ENCODE data around the gene TGM6.

The TGM6 gene

DNA sequence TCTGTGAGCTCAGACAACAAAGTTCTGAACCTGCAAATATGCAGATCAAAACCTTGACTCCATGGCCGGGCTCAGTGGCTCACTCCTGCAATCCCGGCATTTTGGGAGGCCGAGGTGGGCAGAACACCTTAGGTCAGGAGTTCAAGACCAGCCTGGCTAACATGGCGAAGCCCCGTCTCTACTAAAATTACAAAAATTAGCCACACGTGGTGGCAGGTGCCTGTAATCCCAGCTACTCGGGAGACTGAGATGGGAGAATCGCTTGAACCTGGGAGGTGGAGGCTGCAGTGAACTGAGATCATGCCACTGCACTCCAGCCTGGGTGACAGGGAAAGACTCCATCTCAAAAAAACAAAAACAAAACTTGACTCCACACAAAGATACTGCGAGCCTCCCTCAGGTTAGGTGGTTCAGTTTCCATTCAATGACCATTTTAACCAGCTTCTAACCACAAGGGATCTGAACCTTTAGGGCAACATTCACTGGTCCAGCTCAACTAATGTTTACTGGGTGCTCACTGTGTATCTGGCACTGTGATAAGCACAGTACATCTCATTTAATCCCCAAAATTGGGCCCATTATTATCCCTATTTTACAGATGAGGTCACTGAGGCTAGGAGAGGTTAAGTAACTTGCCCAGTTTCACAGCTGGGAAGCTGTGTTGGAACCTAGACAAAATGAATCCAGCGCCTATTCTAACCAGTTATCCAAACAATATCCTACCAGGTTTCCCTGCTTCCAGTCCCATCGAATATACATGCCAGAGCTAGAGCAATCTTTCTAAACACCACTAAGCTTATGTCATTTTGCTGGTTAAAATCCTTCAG, 88.1 kb downstream of the TGM6 start:
- no peaks in the 10 kb centered on the region for H3K27me3 ChIP-seq (ENCODE audit: control insufficient read depth, insufficient read depth, low read length)
- peak overlapping the region; percentile 40 for H3K4me2 ChIP-seq (ENCODE audit: low read length)
- H3K9me3 ChIP-seq (ENCODE audit: control insufficient read depth, low read length), result no peaks in the 10 kb centered on the region
- H2AFZ ChIP-seq, result no peak overlapping the region
- peaks cover 18% of the 10 kb centered on the region for H3K79me2 ChIP-seq
- no peak overlapping the region for H3K9ac ChIP-seq
- TF ChIP-seq, protein P1, sequence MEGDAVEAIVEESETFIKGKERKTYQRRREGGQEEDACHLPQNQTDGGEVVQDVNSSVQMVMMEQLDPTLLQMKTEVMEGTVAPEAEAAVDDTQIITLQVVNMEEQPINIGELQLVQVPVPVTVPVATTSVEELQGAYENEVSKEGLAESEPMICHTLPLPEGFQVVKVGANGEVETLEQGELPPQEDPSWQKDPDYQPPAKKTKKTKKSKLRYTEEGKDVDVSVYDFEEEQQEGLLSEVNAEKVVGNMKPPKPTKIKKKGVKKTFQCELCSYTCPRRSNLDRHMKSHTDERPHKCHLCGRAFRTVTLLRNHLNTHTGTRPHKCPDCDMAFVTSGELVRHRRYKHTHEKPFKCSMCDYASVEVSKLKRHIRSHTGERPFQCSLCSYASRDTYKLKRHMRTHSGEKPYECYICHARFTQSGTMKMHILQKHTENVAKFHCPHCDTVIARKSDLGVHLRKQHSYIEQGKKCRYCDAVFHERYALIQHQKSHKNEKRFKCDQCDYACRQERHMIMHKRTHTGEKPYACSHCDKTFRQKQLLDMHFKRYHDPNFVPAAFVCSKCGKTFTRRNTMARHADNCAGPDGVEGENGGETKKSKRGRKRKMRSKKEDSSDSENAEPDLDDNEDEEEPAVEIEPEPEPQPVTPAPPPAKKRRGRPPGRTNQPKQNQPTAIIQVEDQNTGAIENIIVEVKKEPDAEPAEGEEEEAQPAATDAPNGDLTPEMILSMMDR (IDR thresholded peaks at IDR 0.05), result no peak
- no peak overlapping the region for H3K4me3 ChIP-seq (ENCODE audit: low read depth, low read length)
- no peak overlapping the region for H3K27ac ChIP-seq
- peaks cover 4% of the 10 kb centered on the region for H3K4me1 ChIP-seq
- peaks cover 3% of the 10 kb centered on the region for H3K36me3 ChIP-seq (ENCODE audit: control insufficient read depth, insufficient read depth, low read length)

- H3K9ac ChIP-seq, result peak overlapping the region; percentile 73
- peaks cover 4% of the 10 kb centered on the region for H3K4me1 ChIP-seq
- H3K27ac ChIP-seq, result peak overlapping the region; percentile 91
- peak overlapping the region; percentile 98 for H2AFZ ChIP-seq
- no peaks in the 10 kb centered on the region for H3K9me3 ChIP-seq (ENCODE audit: control insufficient read depth, low read length)
- peaks cover 18% of the 10 kb centered on the region for H3K79me2 ChIP-seq
- H3K4me3 ChIP-seq (ENCODE audit: low read depth, low read length), result peak overlapping the region; percentile 85
- H3K36me3 ChIP-seq (ENCODE audit: control insufficient read depth, insufficient read depth, low read length), result no peaks in the 10 kb centered on the region
- H3K4me2 ChIP-seq (ENCODE audit: low read length), result peak overlapping the region; percentile 92
- no peaks in the 10 kb centered on the region for H3K27me3 ChIP-seq (ENCODE audit: control insufficient read depth, insufficient read depth, low read length)
- TF ChIP-seq, protein P1 (IDR thresholded peaks at IDR 0.05), result no peak
These were observed 89.3 kb downstream of the TGM6 start for GRCh38 chr20:2469991-2470422.

GRCh38 chr20:2470423-2471193, 89.9 kb downstream of the TGM6 start, which contains the start of gene SNRPB:
Gene SNRPB (minus strand): TSS chr20:2470789. CDS start chr20:2470690, 99 bp downstream.
- TF ChIP-seq, protein P1 (IDR thresholded peaks at IDR 0.05), result no peak
- Histone ChIP-seq H3K79me2 (peaks cover 18% of the 10 kb centered on the region), H3K9ac (peak within 1 kb of the TSS; percentile 73), H3K9me3 (ENCODE audit: control insufficient read depth, low read length) (no peaks in the 10 kb centered on the region), H3K27me3 (ENCODE audit: control insufficient read depth, insufficient read depth, low read length) (no peaks in the 10 kb centered on the region), H3K4me2 (ENCODE audit: low read length) (peak within 1 kb of the TSS; percentile 92), H3K36me3 (ENCODE audit: control insufficient read depth, insufficient read depth, low read length) (no peaks in the 10 kb centered on the region), H2AFZ (peak within 1 kb of the TSS; percentile 98), H3K27ac (peak within 1 kb of the TSS; percentile 91), H3K4me1 (peaks cover 4% of the 10 kb centered on the region), H3K4me3 (ENCODE audit: low read depth, low read length) (peak within 1 kb of the TSS; percentile 85)

- no peak overlapping the region for H2AFZ ChIP-seq
- no peaks in the 10 kb centered on the region for H3K27me3 ChIP-seq (ENCODE audit: control insufficient read depth, insufficient read depth, low read length)
- H3K9me3 ChIP-seq (ENCODE audit: control insufficient read depth, low read length), result no peaks in the 10 kb centered on the region
- no peak overlapping the region for H3K4me3 ChIP-seq (ENCODE audit: low read depth, low read length)
- no peak overlapping the region for H3K27ac ChIP-seq
- H3K79me2 ChIP-seq, result peaks cover 14% of the 10 kb centered on the region
- H3K9ac ChIP-seq, result no peak overlapping the region
- TF ChIP-seq, protein P1 (IDR thresholded peaks at IDR 0.05), result no peak
- H3K36me3 ChIP-seq (ENCODE audit: control insufficient read depth, insufficient read depth, low read length), result no peaks in the 10 kb centered on the region
- H3K4me1 ChIP-seq, result peaks cover 2% of the 10 kb centered on the region
- no peak overlapping the region for H3K4me2 ChIP-seq (ENCODE audit: low read length)
These were observed 92.8 kb downstream of the TGM6 start for GRCh38 chr20:2473516-2473915.

Data from parathyroid adenoma (tissue), 2 donors.